SIG-M5 treated with dmso at 0.1 percent for 504 hours (cell line): Measurements from ENCODE around the gene BARX1.
"Not testable (repeated sequence)": the region's sequence is repeated elsewhere in the genome, so short reads cannot be mapped to it uniquely, and the experiment has no call there.

ENCODE experiments used
- DNase-seq: peaks from one replicate; lab custom pipeline; 2025; ENCODE audit not compliant: unreplicated experiment; lab: John Stamatoyannopoulos, UW

BARX1 gene

GRCh38 chr9:93952784-93953495 is 2.2 kb downstream of the BARX1 start:
- no peak for DNase-seq

GRCh38 chr9:93952119-93952783 is 2.9 kb downstream of the BARX1 start:
- no peak for DNase-seq

GRCh38 chr9:93951655-93952118 is 3.5 kb downstream of the BARX1 start:
- no peak for DNase-seq

- peak; percentile 44 for DNase-seq
These were observed 4.2 kb downstream of the BARX1 start for GRCh38 chr9:93950619-93951601.

- no peak for DNase-seq
These were observed 5.3 kb downstream of the BARX1 start for GRCh38 chr9:93949694-93950449.

- DNase-seq, result no peak
These were observed 6.0 kb downstream of the BARX1 start for GRCh38 chr9:93949073-93949693.

GRCh38 chr9:93948441-93949072 is 6.6 kb downstream of the BARX1 start:
- DNase-seq, result no peak

GRCh38 chr9:93947409-93948070 is 7.6 kb downstream of the BARX1 start:
- DNase-seq, result no peak

- DNase-seq, result no peak
These were observed 8.8 kb downstream of the BARX1 start for GRCh38 chr9:93946338-93946712.

- peak; percentile 67 for DNase-seq
These were observed 9.5 kb downstream of the BARX1 start for GRCh38 chr9:93945400-93946337.

- DNase-seq, result no peak
These were observed 11.1 kb downstream of the BARX1 start for GRCh38 chr9:93944011-93944410.

GRCh38 chr9:93942161-93942560 is 13.0 kb downstream of the BARX1 start:
- no peak for DNase-seq

GRCh38 chr9:93941493-93941892 is 13.7 kb downstream of the BARX1 start:
- DNase-seq, result peak; percentile 39

GRCh38 chr9:93940951-93941350 is 14.2 kb downstream of the BARX1 start:
- DNase-seq, result no peak

GRCh38 chr9:93939589-93939988 is 15.6 kb downstream of the BARX1 start:
- not testable (repeated sequence) for DNase-seq

- DNase-seq, result no peak
These were observed 18.0 kb downstream of the BARX1 start for GRCh38 chr9:93937193-93937592.

- no peak for DNase-seq
These were observed 23.2 kb downstream of the BARX1 start for GRCh38 chr9:93931905-93932304.

GRCh38 chr9:93930070-93930469 is 25.1 kb downstream of the BARX1 start:
- no peak for DNase-seq
